Measurements from ENCODE around the gene PPM1D. TPM values are rescaled to one million over a fixed set of nuclear protein-coding genes. Genes with fewer than 3 reads are reported as not detected.

The PPM1D gene
- total RNA-seq, 1 experiment from 2014 or later: 15.7 TPM

GRCh38 chr17:60618854-60619526, 19.0 kb downstream of the PPM1D start:
- DNase-seq (ENCODE audit: low spot score): no peak

DNA sequence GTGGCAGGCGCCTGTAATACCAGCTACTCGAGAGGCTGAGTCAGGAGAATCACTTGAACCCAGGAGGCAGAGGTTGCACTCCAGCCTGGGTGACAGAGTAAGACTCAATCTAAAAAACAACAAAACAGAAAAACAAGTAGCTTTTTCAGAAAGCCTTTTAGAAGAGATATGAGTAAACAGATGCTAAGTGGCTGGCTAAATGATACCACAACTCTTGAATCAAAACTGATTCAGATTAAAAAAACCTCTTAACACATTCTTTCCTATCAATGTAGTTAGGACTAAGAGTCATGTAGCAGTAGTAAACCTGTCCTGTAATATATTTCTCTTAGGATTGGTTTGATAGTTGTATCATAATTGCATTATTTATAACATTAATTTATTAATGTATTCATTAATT, 23.0 kb downstream of the PPM1D start:
- DNase-seq (ENCODE audit: low spot score): no peak

DNA sequence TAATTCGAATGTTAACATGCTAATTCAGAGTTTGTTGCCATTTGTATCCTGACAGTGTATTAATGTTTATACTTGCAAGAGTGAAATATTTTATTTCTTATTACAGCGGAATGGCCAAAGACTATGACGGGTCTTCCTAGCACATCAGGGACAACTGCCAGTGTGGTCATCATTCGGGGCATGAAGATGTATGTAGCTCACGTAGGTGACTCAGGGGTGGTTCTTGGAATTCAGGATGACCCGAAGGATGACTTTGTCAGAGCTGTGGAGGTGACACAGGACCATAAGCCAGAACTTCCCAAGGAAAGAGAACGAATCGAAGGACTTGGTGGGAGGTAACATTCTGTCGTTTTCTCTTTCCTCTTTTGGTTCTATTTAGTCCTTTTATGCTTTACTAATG, 23.4 kb downstream of the PPM1D start:
- DNase-seq (ENCODE audit: low spot score): no peak

DNA sequence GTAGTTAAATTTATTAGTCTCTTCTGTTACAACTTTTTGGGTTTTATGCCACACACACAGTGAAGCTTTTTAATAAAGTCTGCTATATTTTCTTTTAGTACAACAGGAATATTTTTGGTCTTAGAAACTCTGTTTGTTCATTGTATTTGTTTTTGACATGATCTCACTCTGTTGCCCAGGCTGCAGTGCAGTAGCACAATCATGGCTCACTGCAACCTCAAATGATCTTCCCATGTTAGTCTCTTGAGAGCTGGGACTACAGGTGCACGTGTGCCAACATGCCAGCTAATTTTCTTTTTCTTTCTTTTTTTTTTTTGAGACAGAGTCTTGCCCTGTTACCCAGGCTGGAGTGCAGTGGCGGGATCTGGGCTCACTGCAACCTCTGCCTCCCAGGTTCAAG, 27.1 kb downstream of the PPM1D start:
- DNase-seq (ENCODE audit: low spot score): no peak

- no peak for DNase-seq (ENCODE audit: low spot score)
These were observed 28.4 kb downstream of the PPM1D start for GRCh38 chr17:60628252-60628889.

DNA sequence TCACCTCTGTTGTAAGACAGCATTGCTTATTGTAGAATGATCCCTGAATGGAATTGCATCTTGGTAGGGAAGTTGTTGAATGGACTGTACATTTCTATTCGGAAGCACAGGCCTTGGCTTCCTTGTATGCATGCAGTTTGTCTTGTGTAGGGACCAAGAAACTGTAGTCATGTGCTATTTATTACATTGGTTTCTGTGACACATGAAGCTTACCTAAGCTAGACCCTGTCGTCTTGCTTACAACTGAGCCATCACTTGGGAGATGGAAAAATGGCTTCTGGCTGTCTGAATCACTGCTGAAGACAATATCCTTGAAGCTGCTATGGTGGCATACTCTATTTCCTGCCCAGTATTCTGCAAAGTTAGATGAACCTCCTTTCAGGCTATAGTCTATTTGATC, 29.1 kb downstream of the PPM1D start:
- no peak for DNase-seq (ENCODE audit: low spot score)

DNA sequence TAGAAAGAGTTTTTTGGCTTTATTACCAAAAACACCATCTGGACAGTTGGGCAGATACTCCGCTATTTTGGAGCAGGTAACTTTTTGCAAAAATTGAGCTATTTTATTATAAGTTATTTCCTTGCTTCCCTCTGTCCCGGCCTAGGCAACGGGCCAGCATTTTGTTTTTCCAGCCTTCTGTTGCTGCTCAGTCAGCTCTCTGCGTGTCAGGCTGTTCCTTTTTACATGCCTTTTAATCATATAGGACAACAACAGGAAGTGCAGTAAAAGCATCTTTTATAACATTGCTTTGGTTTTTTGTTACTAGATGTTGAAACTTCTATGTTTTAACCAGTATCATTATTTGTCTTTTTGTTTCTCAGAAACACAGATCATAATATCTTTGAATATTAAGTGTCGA, 30.4 kb downstream of the PPM1D start:
- DNase-seq (ENCODE audit: low spot score): no peak

DNA sequence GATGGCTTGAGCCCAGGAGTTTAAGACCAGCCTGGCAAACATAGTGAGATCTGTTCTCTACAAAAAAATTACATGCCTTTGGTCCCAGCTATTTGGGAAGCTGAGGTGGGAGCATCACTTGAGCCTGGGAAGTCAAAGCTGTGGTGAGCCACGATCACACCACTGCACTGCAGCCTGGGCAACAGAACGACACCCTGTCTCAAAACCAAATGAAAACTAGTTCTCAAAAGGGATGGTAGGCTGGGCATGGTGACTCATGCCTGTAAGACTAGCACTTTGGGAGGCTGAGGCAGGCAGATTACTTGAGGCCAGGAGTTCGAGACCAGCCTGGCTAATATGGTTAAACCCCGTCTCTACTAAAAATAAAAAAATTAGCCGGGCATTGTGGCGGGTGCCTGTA, 31.1 kb downstream of the PPM1D start:
- DNase-seq (ENCODE audit: low spot score): no peak

- DNase-seq (ENCODE audit: low spot score): no peak
These were observed 37.7 kb downstream of the PPM1D start for GRCh38 chr17:60637683-60638082.

GRCh38 chr17:60639019-60639330, 39.0 kb downstream of the PPM1D start:
- DNase-seq (ENCODE audit: low spot score): no peak

- DNase-seq (ENCODE audit: low spot score): peak; percentile 31
These were observed 40.5 kb downstream of the PPM1D start for GRCh38 chr17:60640503-60640902.

GRCh38 chr17:60641126-60641525, 41.1 kb downstream of the PPM1D start:
- no peak for DNase-seq (ENCODE audit: low spot score)

- peak; percentile 86 for DNase-seq (ENCODE audit: low spot score)
These were observed 41.8 kb downstream of the PPM1D start for GRCh38 chr17:60641810-60642220.

DNA sequence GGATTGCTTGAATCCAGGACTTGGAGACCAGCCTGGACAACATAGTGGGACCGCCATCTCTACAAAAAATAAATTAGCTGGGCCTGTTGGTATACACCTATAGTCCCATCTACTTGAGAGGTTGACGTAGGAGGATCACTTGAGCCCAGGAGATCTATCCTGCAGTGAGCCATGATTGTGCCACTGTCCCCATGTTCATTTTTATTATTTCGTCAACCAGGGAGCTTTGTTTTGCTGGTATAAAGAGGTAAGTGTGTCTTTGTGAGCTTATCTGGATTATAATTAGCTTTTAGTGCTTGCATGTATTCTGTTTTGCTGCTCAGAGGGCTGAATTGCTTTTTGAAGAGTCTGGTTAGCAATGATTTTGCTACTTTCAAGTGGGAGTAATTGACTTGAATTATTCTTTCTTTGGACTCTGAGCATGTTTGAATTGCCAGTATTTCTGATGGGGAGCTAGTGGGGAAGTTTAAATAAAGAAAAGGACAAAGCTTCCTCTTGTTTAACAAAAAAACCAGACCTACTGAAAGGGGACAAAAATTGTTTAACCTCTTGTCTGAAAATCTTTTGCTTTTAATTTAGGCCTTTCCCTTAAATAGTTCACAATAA, 46.0 kb downstream of the PPM1D start:
- DNase-seq (ENCODE audit: low spot score): no peak

GRCh38 chr17:60646701-60647100, 46.7 kb downstream of the PPM1D start:
- DNase-seq (ENCODE audit: low spot score): no peak

DNA sequence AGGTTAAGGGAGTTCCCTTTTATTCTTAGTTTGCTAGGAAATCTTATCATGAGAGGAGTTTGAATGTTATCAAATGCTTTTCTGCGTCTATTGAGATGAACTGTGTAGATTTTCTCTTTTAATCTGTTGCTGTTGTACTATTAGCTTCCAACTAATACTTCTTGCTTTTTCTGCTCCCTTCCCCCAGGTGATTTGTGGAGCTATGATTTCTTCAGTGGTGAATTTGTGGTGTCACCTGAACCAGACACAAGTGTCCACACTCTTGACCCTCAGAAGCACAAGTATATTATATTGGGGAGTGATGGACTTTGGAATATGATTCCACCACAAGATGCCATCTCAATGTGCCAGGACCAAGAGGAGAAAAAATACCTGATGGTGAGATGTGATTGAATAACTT, 47.7 kb downstream of the PPM1D start:
- DNase-seq (ENCODE audit: low spot score): no peak

- no peak for DNase-seq (ENCODE audit: low spot score)
These were observed 52.7 kb downstream of the PPM1D start for GRCh38 chr17:60652454-60653247.

- no peak for DNase-seq (ENCODE audit: low spot score)
These were observed 53.6 kb downstream of the PPM1D start for GRCh38 chr17:60653569-60653968.

DNA sequence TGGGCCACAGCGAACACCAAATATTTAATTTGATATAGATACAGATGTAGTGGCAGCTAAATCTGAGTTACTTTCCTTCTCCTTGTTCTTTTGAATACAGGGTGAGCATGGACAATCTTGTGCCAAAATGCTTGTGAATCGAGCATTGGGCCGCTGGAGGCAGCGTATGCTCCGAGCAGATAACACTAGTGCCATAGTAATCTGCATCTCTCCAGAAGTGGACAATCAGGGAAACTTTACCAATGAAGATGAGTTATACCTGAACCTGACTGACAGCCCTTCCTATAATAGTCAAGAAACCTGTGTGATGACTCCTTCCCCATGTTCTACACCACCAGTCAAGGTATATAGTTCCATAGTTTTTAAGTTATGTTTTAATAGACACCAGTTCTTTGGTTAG, 56.5 kb downstream of the PPM1D start:
- no peak for DNase-seq (ENCODE audit: low spot score)

- DNase-seq (ENCODE audit: low spot score): no peak
These were observed 59.2 kb downstream of the PPM1D start for GRCh38 chr17:60659156-60659555.

GRCh38 chr17:60661489-60661888, 61.5 kb downstream of the PPM1D start:
- DNase-seq (ENCODE audit: low spot score): no peak

DNA sequence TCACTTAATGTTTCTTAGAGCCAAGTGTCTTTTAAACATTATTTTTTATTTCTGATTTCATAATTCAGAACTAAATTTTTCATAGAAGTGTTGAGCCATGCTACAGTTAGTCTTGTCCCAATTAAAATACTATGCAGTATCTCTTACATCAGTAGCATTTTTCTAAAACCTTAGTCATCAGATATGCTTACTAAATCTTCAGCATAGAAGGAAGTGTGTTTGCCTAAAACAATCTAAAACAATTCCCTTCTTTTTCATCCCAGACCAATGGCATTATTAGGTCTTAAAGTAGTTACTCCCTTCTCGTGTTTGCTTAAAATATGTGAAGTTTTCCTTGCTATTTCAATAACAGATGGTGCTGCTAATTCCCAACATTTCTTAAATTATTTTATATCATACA, 64.0 kb downstream of the PPM1D start:
- DNase-seq (ENCODE audit: low spot score): no peak

DNA sequence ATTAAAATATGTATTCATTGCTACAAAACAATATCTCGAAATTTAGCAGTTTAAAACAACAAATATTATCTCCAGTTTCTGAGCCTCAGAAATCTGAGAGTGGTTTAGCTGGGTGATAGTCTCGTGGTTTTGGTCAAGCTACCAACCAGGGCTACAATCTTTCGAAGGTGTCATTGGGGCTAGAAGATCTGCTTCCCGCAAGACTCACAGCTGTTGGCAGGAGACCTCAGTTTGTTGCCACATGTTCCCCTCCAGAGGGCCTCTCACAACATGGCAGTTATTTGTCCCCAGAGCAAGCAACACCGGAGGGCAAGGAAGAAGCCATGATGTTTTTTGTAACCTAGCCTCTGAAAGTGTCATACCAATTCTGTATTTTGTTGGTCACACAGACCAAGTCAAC, 65.6 kb downstream of the PPM1D start:
- DNase-seq (ENCODE audit: low spot score): no peak
